ENCODE results near the gene PRMT3.
"Not testable (repeated sequence)": the region's sequence is repeated elsewhere in the genome, so short reads cannot be mapped to it uniquely, and the experiment has no call there.

PRMT3 gene

GRCh38 chr11:20470348-20470747 lies 82.8 kb downstream of the PRMT3 start:
- H3K4me3 ChIP-seq (ENCODE audit: low read depth, low read length) = no peak overlapping the region
- TF ChIP-seq CTCF (IDR thresholded peaks at IDR 0.05; ENCODE audit: borderline replicate concordance, insufficient read depth, low read depth, low read length) = no peak

- not testable (repeated sequence) for H3K4me3 ChIP-seq (ENCODE audit: low read depth, low read length)
These were observed 84.4 kb downstream of the PRMT3 start for GRCh38 chr11:20471929-20472328.

- no peak for TF ChIP-seq CTCF (IDR thresholded peaks at IDR 0.05; ENCODE audit: borderline replicate concordance, insufficient read depth, low read depth, low read length)
- no peak overlapping the region for H3K4me3 ChIP-seq (ENCODE audit: low read depth, low read length)
These were observed 86.8 kb downstream of the PRMT3 start for GRCh38 chr11:20474176-20474881.

- no peak overlapping the region for H3K4me3 ChIP-seq (ENCODE audit: low read depth, low read length)
- no peak for TF ChIP-seq CTCF (IDR thresholded peaks at IDR 0.05; ENCODE audit: borderline replicate concordance, insufficient read depth, low read depth, low read length)
These were observed 87.5 kb downstream of the PRMT3 start for GRCh38 chr11:20474882-20475517.

GRCh38 chr11:20477418-20478090 lies 90.0 kb downstream of the PRMT3 start:
- no peak for TF ChIP-seq CTCF (IDR thresholded peaks at IDR 0.05; ENCODE audit: borderline replicate concordance, insufficient read depth, low read depth, low read length)
- no peak overlapping the region for H3K4me3 ChIP-seq (ENCODE audit: low read depth, low read length)

GRCh38 chr11:20479513-20479912 lies 92.0 kb downstream of the PRMT3 start:
- no peak for TF ChIP-seq CTCF (IDR thresholded peaks at IDR 0.05; ENCODE audit: borderline replicate concordance, insufficient read depth, low read depth, low read length)

GRCh38 chr11:20483931-20484330 lies 96.4 kb downstream of the PRMT3 start:
- H3K4me3 ChIP-seq (ENCODE audit: low read depth, low read length) = no peak overlapping the region
- TF ChIP-seq CTCF (IDR thresholded peaks at IDR 0.05; ENCODE audit: borderline replicate concordance, insufficient read depth, low read depth, low read length) = no peak

More at GRCh38 chr11:20479513-20479912, 92.0 kb downstream of the PRMT3 start:
- H3K4me3 ChIP-seq (ENCODE audit: low read depth, low read length) = no peak overlapping the region

- not testable (repeated sequence) for H3K4me3 ChIP-seq (ENCODE audit: low read depth, low read length)
These were observed 96.9 kb downstream of the PRMT3 start for GRCh38 chr11:20484416-20484815.
